ENCODE measurements around the gene NLGN2.

The NLGN2 gene

GRCh38 chr17:7415784-7416183, 8.1 kb downstream of the NLGN2 start:
- DNase-seq = no peak

- DNase-seq = no peak
These were observed 8.7 kb downstream of the NLGN2 start for GRCh38 chr17:7416323-7416722.

DNA sequence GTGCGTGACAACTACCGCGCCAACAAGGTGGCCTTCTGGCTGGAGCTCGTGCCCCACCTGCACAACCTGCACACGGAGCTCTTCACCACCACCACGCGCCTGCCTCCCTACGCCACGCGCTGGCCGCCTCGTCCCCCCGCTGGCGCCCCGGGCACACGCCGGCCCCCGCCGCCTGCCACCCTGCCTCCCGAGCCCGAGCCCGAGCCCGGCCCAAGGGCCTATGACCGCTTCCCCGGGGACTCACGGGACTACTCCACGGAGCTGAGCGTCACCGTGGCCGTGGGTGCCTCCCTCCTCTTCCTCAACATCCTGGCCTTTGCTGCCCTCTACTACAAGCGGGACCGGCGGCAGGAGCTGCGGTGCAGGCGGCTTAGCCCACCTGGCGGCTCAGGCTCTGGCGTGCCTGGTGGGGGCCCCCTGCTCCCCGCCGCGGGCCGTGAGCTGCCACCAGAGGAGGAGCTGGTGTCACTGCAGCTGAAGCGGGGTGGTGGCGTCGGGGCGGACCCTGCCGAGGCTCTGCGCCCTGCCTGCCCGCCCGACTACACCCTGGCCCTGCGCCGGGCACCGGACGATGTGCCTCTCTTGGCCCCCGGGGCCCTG, 9.5 kb downstream of the NLGN2 start:
- DNase-seq = no peak

GRCh38 chr17:7418472-7419152, 11.0 kb downstream of the NLGN2 start:
- DNase-seq = no peak

DNA sequence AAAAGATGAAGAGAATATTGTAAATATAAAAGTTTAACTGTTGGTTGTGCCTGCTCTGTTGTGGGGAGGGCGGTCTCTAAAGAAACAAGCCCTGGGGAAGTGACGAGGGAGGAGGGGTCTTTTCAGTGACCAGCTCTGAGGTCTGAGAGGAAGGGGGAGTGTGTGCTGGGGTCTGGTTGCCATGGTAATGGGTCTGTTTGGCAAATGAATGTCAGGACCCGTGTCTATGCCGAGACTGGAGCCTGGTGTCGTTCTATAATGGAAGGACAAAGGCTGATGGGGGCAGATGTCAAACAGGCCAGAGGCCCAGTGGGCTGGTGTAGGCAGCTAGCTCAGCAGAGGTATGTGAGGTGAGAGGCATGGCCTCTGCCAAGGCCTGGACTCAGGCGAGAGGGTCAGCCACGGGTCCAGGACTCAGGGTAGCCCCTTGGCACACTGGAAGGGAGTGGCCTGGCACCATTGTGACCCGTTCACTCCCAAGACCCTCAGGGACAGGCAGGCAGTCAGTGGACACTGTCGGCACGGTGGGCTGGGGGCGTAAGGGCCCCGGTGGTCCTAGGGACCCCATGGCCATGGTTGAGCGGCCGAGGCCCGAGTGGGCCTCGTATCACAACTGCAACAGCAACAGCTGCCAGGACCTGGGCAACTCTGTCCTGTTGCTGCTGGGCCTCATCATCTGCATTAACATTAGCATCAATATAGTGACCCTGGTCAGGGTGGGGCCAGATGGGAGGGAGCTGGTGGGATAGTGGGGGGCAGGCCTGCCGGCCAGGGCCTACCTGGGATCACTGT, 12.4 kb downstream of the NLGN2 start, which contains the start of gene SPEM1:
TSS of gene SPEM1 (plus strand) at position 506 of the 792 bp plus-strand sequence. CDS start at position 567, 61 bp downstream.
- no peak for DNase-seq

DNA sequence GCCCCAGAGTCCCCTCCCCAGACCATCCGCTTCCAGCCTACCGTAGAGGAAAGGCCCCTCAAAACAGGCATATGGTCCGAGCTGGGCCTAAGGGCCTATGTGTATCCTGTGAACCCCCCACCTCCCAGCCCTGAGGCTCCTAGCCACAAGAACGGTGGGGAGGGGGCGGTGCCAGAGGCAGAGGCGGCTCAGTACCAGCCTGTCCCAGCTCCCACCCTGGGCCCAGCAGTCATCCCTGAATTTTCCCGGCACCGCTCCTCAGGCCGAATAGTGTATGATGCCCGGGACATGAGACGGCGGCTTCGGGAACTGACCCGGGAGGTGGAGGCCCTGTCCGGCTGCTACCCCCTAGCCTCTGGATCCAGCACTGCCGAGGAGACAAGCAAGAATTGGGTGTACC, 13.5 kb downstream of the NLGN2 start:
- no peak for DNase-seq

DNA sequence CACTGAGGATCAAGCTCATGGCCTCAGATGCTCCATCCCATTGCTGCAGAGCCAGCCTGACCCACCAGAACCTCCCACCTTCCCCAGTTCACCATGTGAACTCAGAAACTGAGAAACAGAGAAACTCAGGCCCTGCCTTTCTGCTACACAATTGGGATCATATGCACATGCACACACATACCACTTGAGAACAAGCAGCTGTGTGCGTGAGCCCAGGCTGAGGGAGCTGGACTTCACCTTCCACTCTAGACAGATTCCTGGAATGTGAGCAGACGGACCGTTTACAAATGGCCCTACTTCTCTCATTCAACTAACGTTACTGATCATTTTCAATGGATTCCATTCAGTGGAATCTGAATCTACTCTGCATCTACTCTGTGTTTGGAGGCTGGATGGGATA, 16.0 kb downstream of the NLGN2 start:
- DNase-seq = no peak

- no peak for DNase-seq
These were observed 17.7 kb downstream of the NLGN2 start, which contains the start of gene SPEM2 for GRCh38 chr17:7425316-7425715. Gene SPEM2, plus strand, starts transcription at chr17:7425616. Its CDS starts 73 bp downstream, at chr17:7425689.

DNA sequence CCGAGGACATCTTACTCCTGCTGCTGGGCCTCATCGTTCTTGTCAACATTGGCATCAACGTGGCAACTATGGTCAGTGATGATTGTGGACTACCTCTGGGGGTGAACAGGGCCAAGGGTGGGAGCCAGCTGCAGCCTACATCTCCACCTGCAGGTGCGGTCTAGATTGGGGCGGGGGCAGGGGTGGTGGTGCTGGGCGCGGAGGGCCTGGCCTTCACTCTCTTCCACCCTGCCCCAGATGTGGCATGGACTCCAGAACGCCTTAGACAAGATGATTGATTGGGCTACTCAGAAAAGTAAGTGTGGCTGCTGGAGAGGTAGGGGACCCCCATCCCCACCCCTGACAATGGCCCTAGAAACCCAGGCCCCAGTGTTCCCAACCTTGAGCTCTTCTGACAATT, 18.1 kb downstream of the NLGN2 start:
- DNase-seq = no peak

DNA sequence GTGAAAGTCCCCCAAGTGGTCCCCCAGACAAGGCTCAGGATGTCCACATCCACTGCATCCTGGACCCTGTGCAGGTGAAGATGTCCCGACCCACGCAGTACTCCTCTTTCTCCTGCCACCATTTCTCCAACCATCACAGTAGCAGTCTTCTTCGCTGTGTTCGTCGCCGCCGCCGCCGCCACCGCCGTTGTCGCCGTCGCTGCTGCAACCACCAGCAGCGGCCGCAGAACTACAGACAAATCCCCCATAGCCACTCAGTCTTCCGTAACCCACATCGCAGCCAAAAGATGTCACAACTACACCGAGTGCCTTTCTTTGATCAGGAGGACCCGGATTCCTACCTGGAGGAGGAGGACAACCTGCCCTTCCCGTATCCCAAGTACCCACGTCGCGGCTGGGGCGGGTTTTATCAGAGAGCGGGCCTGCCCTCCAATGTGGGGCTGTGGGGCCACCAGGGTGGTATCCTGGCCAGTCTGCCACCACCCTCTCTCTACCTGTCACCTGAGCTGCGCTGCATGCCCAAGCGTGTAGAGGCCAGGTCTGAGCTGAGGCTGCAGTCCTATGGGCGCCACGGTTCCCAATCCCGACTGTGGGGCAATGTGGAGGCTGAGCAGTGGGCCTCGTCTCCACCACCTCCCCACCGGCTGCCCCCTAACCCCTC, 18.7 kb downstream of the NLGN2 start:
- no peak for DNase-seq

- DNase-seq = no peak
These were observed 19.3 kb downstream of the NLGN2 start for GRCh38 chr17:7426896-7427489.

DNA sequence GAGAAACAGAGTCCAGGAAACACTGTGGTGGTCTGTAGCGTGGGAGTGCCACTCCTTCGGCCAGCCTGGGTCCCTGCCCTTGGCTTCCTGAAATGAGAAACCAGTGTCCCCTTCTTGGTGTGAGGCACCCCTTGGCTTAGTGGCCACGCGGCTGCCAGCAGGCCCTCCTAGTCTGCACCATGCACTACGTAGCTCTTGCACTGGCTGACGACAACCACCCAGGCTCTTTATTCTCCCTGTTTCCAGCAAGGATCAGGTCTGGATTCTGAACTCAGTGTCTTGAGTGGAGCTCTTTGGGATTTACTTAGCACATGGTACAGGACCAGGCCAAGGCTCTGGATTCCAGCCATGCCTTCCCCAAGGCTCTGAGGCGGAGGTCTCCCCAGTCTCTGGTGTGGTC, 19.9 kb downstream of the NLGN2 start:
- no peak for DNase-seq

GRCh38 chr17:7428557-7428956, 20.9 kb downstream of the NLGN2 start, which contains the start of gene SPEM3:
Gene SPEM3, plus strand, starts transcription at chr17:7428857. Its CDS starts 46 bp downstream, at chr17:7428903.
- DNase-seq = no peak

- no peak for DNase-seq
These were observed 22.1 kb downstream of the NLGN2 start for GRCh38 chr17:7429722-7430121.

DNA sequence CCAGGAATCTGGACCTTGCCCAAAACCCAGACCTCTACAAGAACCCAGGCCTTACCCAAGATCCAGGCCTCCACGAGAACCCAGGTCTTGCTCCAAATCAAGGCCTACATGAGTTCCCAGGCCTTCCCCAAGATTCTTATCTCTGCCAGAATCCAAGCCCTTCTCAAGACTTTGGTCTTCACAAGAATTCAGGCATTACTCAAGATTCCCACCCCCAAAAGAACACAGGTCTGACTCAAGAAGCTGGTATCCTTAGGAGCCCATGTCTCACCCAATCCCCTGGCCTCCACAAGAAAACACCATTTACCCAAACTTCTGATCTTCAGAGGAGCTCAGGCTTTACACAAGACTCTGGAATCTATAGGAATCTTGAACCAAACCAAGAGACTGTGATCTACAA, 23.6 kb downstream of the NLGN2 start:
- no peak for DNase-seq

DNA sequence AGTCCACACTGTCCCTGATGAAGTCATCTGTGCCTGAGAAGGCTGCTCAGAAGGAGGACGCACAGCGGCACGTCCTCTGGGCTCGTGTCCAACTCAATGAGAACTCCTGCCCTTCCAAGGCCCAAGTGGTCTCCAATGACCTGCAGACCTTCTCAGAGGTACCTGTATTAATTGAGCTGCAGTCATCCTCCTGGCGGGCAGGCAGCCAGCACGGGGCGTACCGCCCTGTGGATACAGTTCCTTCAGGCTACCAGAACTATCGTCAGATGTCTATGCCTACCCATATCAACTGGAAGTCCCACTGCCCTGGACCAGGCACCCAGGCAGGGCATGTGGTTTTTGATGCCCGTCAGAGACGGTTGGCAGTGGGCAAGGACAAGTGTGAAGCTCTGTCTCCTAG, 24.7 kb downstream of the NLGN2 start:
- no peak for DNase-seq

- peak; percentile 83 for DNase-seq
These were observed 28.3 kb downstream of the NLGN2 start for GRCh38 chr17:7435676-7436555.

GRCh38 chr17:7436556-7437368, 29.1 kb downstream of the NLGN2 start:
- peak; percentile 91 for DNase-seq

DNA sequence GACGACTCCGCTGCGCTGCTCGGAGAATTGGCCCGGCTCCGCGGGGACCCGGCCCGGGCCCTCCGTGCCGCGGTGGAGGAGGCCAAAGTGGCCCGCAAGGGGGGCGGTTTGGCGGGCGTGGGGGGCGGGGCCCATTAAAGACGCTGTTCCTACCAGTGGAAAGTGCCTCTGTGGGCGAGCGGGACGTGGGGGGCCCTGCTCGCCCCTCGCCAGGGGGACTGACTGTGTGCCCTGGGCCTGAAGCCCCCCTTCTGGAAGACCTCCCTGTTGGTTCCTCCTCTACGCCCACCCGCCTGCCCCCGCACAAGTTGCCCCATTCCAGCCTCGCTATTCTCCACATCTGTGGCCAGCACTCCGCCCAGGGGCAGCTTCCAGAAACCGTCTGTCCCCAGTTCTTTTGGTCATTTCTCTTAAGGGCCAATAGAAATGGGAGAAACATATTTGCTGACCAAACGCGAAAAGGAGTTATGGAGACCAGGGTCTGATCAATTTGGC, 29.8 kb downstream of the NLGN2 start:
- DNase-seq = no peak

GRCh38 chr17:7437950-7438614, 30.4 kb downstream of the NLGN2 start:
- peak; percentile 80 for DNase-seq

Data from activated CD8-positive, alpha-beta memory T cell treated with anti-CD3 and anti-CD28 coated beads, Interleukin-2, amount 50 U/mL, for 48 hours (primary cell).